Measurements from ENCODE around the gene MAGEA11.
"Not testable (repeated sequence)": the region's sequence is repeated elsewhere in the genome, so short reads cannot be mapped to it uniquely, and the experiment has no call there.

The MAGEA11 gene

DNA sequence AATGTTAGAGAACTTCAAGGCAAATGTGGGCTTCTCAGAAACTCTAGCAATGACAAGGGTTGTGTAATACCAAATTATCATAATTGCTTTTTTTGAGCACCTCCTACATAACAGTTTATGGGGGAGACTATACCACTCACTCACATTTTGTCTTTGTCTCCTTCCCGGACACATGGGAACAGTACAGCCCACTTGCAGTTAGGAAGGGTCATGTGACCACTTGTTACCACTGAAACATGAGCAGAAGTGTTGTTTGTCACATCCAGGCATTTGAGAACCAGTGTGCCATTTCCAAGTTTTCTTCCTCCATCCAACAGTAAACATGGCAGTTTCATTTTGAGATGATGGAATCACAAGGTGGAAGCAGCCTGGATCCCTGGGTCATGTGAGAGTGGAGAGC, 6.9 kb downstream of the MAGEA11 start:
- DNase-seq: no peak

DNA sequence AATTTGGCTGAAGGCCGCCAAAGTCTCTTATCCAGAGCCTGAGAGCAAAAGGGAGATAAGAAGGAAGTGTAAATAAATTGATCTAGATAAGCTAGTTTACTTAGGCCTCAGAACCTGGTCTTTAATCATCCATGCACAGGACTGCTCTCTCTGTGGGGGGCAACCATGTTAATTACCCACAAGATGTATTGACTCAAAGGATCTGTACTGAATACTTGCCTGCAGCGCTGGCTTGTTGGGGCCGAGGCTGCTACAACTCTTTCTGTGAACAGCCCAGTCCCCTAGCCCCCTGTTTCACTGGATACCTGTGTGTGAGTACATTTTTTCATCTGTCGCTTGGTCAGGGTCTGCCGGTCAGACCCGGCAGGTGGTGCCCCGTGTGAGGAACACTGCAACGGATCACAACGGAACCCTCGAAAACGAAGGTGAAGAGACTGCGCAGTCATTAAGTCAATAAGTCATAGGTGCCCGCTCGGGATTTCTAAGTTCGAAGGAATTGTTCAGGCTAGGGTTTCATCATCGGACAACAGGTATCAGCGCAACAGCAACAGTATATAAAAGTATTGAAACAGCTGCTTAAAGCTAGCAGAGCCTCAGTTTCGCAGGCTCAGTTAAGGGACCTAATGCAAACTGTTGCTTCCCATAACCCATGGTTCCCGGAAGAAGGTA, 8.3 kb downstream of the MAGEA11 start:
- no peak for DNase-seq

DNA sequence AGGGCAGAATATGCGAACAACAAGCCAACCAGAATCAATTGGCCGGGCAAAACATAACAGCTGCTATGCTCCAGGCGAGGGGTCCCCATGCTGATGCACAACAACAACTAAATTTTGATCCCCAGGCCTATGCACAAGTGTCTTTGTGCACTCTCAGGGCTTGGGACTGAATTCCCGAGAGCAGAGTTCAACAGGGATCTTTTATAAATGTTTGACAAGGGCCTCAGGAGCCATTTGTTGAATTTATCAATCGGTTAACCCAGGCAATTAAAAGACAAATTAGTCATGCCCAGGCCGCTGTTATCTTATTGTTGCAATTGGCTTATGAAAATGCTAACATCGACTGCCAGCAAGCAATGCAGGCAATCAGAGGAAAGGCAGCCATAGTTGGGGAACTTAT, 9.4 kb downstream of the MAGEA11 start:
- not testable (repeated sequence) for DNase-seq

DNA sequence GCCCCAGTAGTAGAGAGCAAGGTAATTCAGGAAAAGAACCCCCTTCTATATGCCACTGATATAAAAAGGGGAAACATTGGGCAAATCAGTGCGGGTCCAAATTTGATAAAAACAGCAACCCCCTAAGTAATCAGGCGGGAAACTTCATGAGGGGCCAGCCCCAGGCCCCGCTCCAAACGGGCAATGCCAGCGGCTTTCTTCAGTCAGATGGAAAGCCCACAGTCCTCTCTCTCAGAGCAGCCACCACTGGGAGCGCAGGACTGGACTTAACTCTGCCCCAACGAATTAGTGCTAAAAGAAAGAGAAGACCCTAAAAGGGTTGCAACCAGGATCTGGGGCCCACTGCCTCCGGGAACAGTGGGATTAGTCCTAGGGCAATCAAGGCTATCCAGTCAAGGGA, 9.9 kb downstream of the MAGEA11 start:
- no peak for DNase-seq

DNA sequence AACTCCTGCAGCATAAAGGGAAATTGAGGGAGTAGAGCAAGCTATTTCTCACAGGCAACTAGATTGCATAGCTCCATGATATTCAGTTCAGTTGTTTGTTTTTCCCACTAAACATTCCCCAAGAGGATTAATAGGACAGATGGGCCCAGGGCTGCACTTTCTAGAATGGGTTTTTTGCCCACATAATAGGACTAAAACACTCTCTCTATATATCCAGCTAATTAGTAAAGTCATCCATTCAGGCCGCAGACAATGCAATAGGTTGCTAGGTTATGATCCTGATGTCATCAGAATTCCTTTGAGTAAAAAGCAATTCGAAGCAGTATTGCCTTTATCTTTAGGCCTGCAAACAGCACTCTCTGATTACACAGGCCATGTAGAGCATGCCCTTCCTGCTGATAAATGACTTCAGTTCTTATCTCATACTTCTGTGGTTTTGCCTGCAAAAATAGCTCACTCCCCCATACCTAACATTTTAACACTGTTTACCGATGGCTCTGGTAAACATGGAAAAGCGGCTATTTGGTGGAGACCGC, 11.8 kb downstream of the MAGEA11 start:
- DNase-seq: not testable (repeated sequence)

DNA sequence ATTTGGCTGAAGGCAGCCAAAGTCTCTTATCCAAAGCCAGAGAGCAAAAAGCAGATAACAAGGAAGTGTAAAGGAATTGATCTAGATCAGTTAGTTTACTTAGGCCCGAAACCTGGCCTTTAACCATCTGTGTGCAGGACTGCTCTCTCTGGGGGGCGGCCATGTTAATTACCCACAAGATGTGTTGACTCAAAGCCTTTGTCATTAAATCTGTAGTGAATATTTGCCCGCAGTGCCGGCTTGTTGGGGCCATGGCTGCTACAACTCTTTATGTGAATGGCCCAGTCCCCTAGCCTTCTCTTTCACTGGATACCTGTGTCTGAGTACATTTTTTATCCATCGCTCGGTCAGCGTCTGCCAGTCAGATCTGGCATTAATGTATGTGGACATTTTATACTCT, 15.4 kb downstream of the MAGEA11 start:
- not testable (repeated sequence) for DNase-seq

DNA sequence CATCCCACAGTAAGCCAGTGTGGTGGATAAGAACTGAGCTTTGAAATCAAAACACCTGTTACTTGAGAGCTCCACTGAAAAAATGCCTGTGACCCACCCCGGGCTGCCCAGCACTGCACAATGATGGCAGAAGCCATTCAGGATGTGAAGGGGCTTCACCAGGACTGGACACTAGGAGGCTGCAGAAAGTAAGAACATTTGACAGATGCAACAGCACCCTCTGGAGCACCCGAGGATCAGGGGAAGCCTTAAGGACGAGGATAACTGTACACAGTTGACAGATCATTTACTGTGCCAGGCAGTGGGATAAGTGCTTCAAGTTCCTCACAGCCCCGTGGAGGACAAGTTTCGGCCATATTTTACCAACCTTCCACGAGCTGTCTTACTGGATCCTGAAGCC, 30.4 kb downstream of the MAGEA11 start:
- not testable (repeated sequence) for DNase-seq

DNA sequence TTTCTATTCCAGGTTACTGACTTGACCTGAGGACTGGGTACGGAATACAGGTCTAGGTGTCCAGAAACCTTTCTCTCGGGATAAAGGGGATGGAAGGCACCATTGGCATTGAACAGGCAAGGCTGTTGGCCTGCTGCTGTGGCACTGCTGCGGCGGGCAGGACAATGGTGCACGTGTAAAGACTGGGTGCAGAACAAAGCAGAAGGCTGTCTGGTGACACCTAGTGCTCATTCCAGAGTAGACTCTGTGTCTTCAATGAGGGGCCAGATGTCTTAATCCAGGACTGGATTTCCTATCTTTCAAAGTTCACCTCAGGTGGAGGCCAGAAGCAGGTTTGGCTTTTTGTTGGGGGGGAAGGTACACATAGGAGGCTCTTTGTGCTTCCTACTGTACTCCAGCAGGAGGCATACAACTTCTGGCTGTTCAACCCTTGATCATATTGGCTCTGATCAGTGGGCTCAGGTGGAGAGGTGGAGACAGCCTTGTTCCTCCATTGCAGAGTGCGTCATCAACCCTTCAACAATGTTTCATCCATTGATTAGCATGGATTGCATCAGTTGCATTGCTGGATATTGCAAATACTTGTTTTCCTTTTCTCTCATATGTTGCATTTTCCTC, 34.6 kb downstream of the MAGEA11 start:
- not testable (repeated sequence) for DNase-seq

DNA sequence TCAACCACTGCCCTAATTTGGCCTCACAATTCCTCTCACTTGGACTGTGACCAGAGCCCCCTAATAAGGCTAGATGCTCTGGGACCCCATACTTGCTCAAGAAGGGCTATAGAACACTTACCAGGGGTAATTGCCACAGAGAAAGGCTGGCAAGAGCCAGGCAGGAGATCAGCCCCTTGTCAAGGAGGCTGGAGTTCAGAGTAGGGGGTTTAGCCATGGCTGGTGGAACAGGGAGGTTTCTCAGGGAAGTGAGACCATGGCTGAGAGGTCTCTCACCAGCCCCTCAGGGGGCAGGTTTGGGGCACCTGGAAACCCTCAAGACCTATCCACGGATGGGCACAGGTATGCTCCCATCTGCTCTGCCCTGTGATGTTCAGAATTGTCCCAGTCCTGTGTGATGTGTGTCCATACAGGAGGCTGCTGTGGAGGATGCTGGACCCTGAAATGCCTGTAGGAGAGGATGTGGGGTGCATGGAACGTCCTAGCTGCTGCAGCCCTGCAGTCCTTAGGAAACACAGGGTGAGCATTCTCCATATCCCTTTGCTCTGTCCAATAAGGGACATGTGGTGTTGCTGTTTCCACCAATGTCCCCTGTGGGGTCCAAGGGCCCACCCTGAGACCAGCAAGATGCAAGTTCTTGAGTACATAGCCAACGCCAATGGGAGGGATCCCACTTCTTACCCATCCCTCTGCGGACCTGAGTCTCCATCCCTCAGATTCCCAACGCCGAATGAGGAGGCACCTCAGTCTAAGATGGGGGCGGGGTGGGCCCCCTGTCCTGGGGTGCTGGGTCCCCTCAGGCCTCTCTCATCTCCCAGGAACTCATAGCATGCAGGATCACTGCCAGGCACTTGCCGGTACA, 45.6 kb downstream of the MAGEA11 start:
- DNase-seq: no peak

DNA sequence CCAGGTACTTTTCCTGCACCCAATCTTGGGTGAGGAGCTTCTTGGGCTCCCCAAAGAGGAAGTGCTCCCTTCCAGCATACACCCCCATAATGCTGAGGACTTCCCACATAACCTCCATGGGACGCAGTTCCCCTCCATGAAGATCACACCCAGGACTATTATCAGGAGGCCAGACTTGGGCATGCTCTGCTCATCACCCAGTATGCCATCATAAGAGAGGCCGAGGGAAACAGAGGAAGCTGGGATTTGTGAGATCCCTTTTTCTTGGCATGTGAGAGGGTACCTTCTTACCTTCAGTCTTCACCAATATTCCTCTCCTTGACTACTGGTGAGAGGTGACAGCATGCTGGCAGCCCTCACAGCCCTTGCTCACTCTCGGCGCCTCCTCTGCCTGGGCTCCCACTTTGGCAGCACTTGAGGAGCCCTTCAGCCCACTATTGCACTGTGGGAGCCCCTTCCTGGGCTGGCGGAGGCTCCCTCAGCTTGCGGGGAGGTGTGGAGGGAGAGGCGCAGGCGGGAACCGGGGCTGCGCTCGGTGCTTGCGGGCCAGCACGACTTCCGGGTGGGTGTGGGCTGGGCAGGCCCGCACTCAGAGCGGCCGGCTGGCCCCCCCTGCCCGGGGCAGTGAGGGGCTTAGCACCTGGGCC, 46.3 kb downstream of the MAGEA11 start:
- DNase-seq: no peak

DNA sequence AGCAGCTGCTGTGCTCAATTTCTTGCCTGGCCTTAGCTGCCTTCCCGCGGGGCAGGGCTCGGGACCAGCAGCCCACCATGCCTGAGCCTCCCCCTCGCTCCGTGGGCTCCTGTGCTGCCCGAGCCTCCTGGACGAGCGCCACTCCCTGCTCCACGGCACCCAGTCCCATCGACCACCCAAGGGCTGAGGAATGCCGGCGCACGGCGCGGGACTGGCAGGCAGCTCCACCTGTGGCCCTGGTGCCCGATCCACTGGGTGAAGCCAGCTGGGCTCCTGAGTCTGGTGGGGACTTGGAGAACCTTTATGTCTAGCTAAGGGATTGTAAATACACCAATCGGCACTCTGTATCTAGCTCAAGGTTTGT, 46.8 kb downstream of the MAGEA11 start:
- not testable (repeated sequence) for DNase-seq

DNA sequence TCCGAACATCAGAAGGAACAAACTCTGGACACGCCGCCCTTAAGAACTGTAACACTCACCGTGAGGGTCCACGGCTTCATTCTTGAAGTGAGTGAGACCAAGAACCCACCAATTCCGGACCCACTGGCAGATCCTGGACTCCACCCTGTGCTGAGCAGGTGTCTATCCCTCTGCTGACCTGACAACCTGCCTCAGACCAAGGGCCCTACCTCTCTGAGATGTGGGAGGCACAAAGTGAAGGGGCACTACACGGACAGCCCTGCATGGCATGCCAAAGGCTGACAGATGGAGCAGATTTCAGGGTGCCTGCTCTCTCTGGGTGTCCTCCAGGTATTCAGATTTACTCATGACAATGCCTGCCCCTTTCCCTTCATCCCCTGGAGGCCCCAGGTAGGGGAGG, 48.0 kb downstream of the MAGEA11 start:
- no peak for DNase-seq

DNA sequence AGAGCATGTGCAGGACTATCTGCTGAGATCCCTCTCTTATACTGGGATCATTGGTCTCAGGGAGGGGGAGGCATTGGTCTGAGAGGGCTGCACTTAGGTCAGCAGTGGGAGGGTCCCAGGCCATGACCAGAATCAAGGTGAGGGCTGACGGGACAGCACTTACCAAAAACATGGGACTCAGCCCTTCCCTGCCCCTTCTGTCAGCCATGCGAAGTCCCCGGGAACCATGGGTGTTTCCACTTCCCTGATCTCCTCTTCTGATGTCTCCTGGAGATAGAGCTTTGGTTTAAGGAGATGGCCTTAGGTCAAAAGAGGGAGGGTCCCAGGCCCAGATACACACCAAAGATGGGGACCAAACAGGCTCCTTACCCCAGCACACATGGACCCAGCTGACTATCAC, 49.1 kb downstream of the MAGEA11 start:
- no peak for DNase-seq

DNA sequence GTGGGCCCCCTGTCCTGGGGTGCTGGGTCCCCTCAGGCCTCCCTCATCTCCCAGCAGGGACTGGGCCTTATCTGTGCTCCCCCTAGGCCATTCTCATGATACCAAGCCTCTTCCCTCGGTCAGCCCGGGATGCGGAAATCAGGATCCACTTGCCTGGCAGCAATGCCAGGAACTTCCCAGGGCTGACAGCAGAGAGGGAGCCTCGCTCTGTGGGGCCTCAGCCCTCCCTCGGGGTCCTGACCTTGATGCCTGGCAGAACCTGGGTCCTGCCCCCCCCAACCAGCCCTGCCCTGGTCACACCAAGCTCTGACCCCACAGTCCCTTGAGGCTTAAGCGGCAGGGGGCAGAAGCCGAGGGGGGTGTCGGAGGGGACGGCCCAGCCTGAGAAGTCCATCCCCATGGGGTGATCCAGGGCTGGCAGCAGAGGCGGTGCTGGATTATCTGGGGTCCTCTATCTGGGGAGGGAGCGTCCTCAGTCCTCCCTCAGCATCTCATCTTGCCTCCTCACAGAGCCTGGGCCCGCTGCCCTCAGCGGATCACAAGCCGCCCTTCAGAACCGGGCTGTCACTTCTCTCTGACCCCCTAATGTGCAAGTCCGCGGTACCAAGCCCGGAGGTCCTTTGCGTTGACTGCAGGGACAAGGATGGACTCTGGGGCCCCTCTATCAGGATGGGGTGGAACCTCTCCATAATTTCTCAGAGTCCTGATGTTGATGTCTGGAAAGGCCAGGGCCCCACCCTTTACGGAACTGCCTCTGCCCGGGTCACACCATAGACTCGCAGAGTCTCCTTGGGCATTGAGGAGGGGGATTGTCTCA, 50.2 kb downstream of the MAGEA11 start:
- DNase-seq: not testable (repeated sequence)

DNA sequence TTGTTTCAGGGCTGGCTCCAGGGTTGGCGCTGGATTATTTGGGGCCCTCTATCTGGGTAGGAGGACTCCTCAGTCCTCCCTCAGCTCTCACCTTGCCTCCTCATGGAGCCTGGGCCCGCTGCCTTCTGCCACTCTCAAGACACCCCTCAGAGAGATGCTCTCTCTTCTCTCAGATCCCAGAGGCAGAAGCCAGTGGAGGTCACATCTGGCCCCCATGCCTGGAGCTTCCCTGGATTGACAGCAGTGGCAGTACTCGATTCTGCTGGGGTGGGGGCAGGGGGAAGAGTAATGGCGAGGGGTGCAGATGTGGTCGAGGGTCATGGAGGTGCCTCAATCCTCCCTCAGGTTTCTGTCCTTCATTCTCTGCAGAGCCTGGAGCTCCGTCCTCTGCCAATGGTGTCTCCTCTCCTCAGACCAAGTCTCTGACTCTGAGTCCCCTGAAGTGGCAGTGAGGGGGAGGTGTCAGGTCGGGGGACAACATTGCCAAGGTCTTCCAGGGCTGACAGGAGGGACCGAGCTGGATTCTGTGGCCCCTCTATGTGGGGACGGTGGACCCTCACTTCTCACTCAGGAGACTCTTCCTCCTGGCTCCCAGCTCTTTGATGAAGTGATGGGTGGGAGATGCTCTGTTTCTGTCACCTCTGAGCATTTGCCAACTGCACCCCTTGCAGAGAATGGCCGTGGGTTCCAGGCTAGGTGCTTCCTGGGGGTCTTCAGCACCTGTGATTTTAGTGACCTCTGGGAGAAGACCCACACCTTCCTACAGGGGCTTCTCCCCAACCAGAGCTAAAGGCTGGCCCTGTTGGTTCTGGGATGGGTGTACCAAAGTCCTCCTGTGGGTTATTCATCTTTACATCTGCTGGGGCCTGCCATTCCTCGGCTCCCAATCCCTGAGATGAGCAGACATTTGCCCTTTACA, 51.1 kb downstream of the MAGEA11 start:
- DNase-seq: no peak
